Measurements from ENCODE around the gene KANSL1. TPM values are rescaled to one million over a fixed set of nuclear protein-coding genes. Genes with fewer than 3 reads are reported as not detected.

KANSL1 gene
- total RNA-seq, 2 experiments from 2014 or later = 54.4 to 55.3 TPM

GRCh38 chr17:46027976-46028325, 165.3 kb downstream of the KANSL1 start:
- H3K27me3 Mint-ChIP-seq = no peaks in the 10 kb centered on the region
- H3K36me3 Mint-ChIP-seq (ENCODE audit: low read depth) = peaks cover 26% of the 10 kb centered on the region
- CTCF ChIA-PET = interaction anchor here (0.9 to 1.0 kb wide), 2 partner anchors 17 to 165 kb away, joined by 3 read pairs; partner anchors contain the start of gene KANSL1
- no peak for TF ChIP-seq CTCF (IDR thresholded peaks at IDR 0.05)
- no peak for ATAC-seq
- intact Hi-C loops (cut with micrococcal nuclease) = no loop called here
- no peaks in the 10 kb centered on the region for H3K9me3 Mint-ChIP-seq
- POLR2A ChIA-PET = interaction anchor here (1.2 kb wide), 1 partner anchor 171 kb away, joined by 4 read pairs; no protein-coding TSS in a partner anchor
- no peak overlapping the region for H3K4me3 Mint-ChIP-seq
- H3K27ac Mint-ChIP-seq = peak overlapping the region; percentile 27
- no peak for DNase-seq
- peaks cover 12% of the 10 kb centered on the region for H3K4me1 Mint-ChIP-seq (ENCODE audit: low read depth)

- H3K4me3 Mint-ChIP-seq = no peak overlapping the region
- H3K36me3 Mint-ChIP-seq (ENCODE audit: low read depth) = peaks cover 21% of the 10 kb centered on the region
- POLR2A ChIA-PET = no interaction called here
- DNase-seq (no peak), ATAC-seq (no peak)
- H3K27ac Mint-ChIP-seq = peak overlapping the region; percentile 48
- intact Hi-C loops (cut with micrococcal nuclease) = no loop called here
- no peak for TF ChIP-seq CTCF (IDR thresholded peaks at IDR 0.05)
- H3K4me1 Mint-ChIP-seq (ENCODE audit: low read depth) = peaks cover 12% of the 10 kb centered on the region
- no peaks in the 10 kb centered on the region for H3K9me3 Mint-ChIP-seq
- CTCF ChIA-PET = interaction anchor here (1.0 to 1.2 kb wide), 2 partner anchors 17 to 166 kb away, joined by 3 read pairs; partner anchors contain the start of gene KANSL1
- H3K27me3 Mint-ChIP-seq = no peaks in the 10 kb centered on the region
These were observed 165.9 kb downstream of the KANSL1 start for GRCh38 chr17:46027048-46027975.

- Mint-ChIP-seq H3K9me3 (no peaks in the 10 kb centered on the region), H3K4me3 (no peak overlapping the region), H3K4me1 (ENCODE audit: low read depth) (peaks cover 12% of the 10 kb centered on the region), H3K27ac (no peak overlapping the region), H3K36me3 (ENCODE audit: low read depth) (peaks cover 20% of the 10 kb centered on the region), H3K27me3 (no peaks in the 10 kb centered on the region)
- intact Hi-C loops (cut with micrococcal nuclease) = no loop called here
- DNase-seq = no peak
- CTCF ChIA-PET = interaction anchor here (1.2 kb wide), 1 partner anchor 18 kb away, joined by 3 read pairs; no protein-coding TSS in a partner anchor
- no peak for ATAC-seq
- TF ChIP-seq CTCF (IDR thresholded peaks at IDR 0.05) = no peak
- POLR2A ChIA-PET = no interaction called here
These were observed 166.8 kb downstream of the KANSL1 start for GRCh38 chr17:46026166-46027047.

- ChIA-PET CTCF (interaction anchor here (1.2 kb wide), 1 partner anchor 19 kb away, joined by 3 read pairs; no protein-coding TSS in a partner anchor), POLR2A (no interaction called here)
- ATAC-seq = no peak
- intact Hi-C loops (cut with micrococcal nuclease) = no loop called here
- peak overlapping the region; percentile 11 for H3K27ac Mint-ChIP-seq
- H3K4me1 Mint-ChIP-seq (ENCODE audit: low read depth) = peaks cover 12% of the 10 kb centered on the region
- DNase-seq = no peak
- H3K4me3 Mint-ChIP-seq = no peak overlapping the region
- H3K9me3 Mint-ChIP-seq = no peaks in the 10 kb centered on the region
- no peak for TF ChIP-seq CTCF (IDR thresholded peaks at IDR 0.05)
- H3K27me3 Mint-ChIP-seq = no peaks in the 10 kb centered on the region
- peaks cover 13% of the 10 kb centered on the region for H3K36me3 Mint-ChIP-seq (ENCODE audit: low read depth)
These were observed 167.6 kb downstream of the KANSL1 start for GRCh38 chr17:46025510-46026165.
